PC-9 (cell line): ENCODE data around the gene STRN4.

ENCODE experiments used
- EZH2 ChIP-seq: fragments of 200-600 bp; sonication (generic); IDR thresholded peaks from 2 replicates; pipeline ENCODE4 v1.8.0; 2017; ENCODE audit warnings: antibody characterized with exemption, low read depth
- TF ChIP-seq, protein P1 (sequence below): fragments of 200-600 bp; sonication (generic); conservative IDR thresholded peaks from 2 replicates; pipeline ENCODE4 v1.6.1; 2017; ENCODE audit warnings: mixed run types, antibody characterized with exemption, mild to moderate bottlenecking, moderate library complexity

DNA sequence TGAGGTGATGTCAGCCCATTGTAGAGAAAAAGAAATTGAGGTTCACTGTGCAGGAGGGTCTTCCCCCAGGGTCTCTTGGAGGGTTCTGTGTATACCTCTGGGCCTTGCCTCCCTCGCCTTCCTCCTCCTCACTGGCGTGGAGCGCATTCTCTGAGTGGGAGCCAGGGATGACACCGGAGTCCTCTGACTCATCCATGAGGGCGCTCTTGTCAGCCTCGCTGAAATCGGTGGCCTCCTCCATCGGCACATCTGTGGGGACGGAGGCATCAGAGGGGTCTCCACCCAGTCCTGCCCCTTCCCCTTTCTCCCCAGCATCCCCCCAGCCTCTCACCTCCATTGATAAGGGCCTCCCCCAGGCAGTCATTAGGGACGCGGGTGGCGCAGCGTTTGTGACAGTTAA lies 45.5 kb downstream of the STRN4 start:
- TF ChIP-seq, protein P1, sequence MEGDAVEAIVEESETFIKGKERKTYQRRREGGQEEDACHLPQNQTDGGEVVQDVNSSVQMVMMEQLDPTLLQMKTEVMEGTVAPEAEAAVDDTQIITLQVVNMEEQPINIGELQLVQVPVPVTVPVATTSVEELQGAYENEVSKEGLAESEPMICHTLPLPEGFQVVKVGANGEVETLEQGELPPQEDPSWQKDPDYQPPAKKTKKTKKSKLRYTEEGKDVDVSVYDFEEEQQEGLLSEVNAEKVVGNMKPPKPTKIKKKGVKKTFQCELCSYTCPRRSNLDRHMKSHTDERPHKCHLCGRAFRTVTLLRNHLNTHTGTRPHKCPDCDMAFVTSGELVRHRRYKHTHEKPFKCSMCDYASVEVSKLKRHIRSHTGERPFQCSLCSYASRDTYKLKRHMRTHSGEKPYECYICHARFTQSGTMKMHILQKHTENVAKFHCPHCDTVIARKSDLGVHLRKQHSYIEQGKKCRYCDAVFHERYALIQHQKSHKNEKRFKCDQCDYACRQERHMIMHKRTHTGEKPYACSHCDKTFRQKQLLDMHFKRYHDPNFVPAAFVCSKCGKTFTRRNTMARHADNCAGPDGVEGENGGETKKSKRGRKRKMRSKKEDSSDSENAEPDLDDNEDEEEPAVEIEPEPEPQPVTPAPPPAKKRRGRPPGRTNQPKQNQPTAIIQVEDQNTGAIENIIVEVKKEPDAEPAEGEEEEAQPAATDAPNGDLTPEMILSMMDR, result no peak
- no peak for TF ChIP-seq EZH2
